ENCODE results near the gene MREG.

Gene MREG

GRCh38 chr2:215900203-215900611 is 113.1 kb downstream of the MREG start:
- no peak for TF ChIP-seq EZH2phosphoT487 (IDR thresholded peaks at IDR 0.05; ENCODE audit: borderline replicate concordance, low read length)
- TF ChIP-seq CTCF (IDR thresholded peaks at IDR 0.05; ENCODE audit: low read depth, low read length, poor library complexity, severe bottlenecking), result no peak
- Histone ChIP-seq H3K4me1 (ENCODE audit: control insufficient read depth, low read length) (no peaks in the 10 kb centered on the region), H3K36me3 (ENCODE audit: control insufficient read depth, low read length) (no peaks in the 10 kb centered on the region), H3K79me2 (ENCODE audit: control insufficient read depth, low read length) (no peaks in the 10 kb centered on the region), H4K20me1 (ENCODE audit: control insufficient read depth, insufficient read depth, low read depth, low read length) (no peaks in the 10 kb centered on the region), H3K9me3 (ENCODE audit: control insufficient read depth, insufficient read depth, low read length) (no peaks in the 10 kb centered on the region), H3K4me2 (ENCODE audit: low read length) (no peak overlapping the region), H3K4me3 (ENCODE audit: low read length) (no peak overlapping the region), H3K27ac (ENCODE audit: low read depth, low read length) (no peak overlapping the region), H3K9me2 (replicated peaks; ENCODE audit: control insufficient read depth, low read length) (no peaks in the 10 kb centered on the region), H3K27me3 (ENCODE audit: control insufficient read depth, low read length) (peaks cover 3% of the 10 kb centered on the region; the same call in 1 of the 2 replicates), H3F3A (ENCODE audit: control insufficient read depth, insufficient read depth) (no peaks in the 10 kb centered on the region)

GRCh38 chr2:215899141-215900074 is 113.9 kb downstream of the MREG start:
- no peak overlapping the region for H3K27ac ChIP-seq (ENCODE audit: low read depth, low read length)
- H3K4me2 ChIP-seq (ENCODE audit: low read length), result no peak overlapping the region
- no peaks in the 10 kb centered on the region for H3K36me3 ChIP-seq (ENCODE audit: control insufficient read depth, low read length)
- H4K20me1 ChIP-seq (ENCODE audit: control insufficient read depth, insufficient read depth, low read depth, low read length), result no peaks in the 10 kb centered on the region
- peaks cover 3% of the 10 kb centered on the region; the same call in 1 of the 2 replicates for H3K27me3 ChIP-seq (ENCODE audit: control insufficient read depth, low read length)
- no peaks in the 10 kb centered on the region for H3K79me2 ChIP-seq (ENCODE audit: control insufficient read depth, low read length)
- TF ChIP-seq CTCF (IDR thresholded peaks at IDR 0.05; ENCODE audit: low read depth, low read length, poor library complexity, severe bottlenecking), result no peak
- no peak for TF ChIP-seq EZH2phosphoT487 (IDR thresholded peaks at IDR 0.05; ENCODE audit: borderline replicate concordance, low read length)
- no peaks in the 10 kb centered on the region for H3K4me1 ChIP-seq (ENCODE audit: control insufficient read depth, low read length)
- H3K9me3 ChIP-seq (ENCODE audit: control insufficient read depth, insufficient read depth, low read length), result no peaks in the 10 kb centered on the region
- no peaks in the 10 kb centered on the region for H3K9me2 ChIP-seq (replicated peaks; ENCODE audit: control insufficient read depth, low read length)
- H3K4me3 ChIP-seq (ENCODE audit: low read length), result no peak overlapping the region
- H3F3A ChIP-seq (ENCODE audit: control insufficient read depth, insufficient read depth), result no peaks in the 10 kb centered on the region

- H3K36me3 ChIP-seq (ENCODE audit: control insufficient read depth, low read length), result no peaks in the 10 kb centered on the region
- H3K79me2 ChIP-seq (ENCODE audit: control insufficient read depth, low read length), result no peaks in the 10 kb centered on the region
- H3K9me3 ChIP-seq (ENCODE audit: control insufficient read depth, insufficient read depth, low read length), result no peaks in the 10 kb centered on the region
- no peaks in the 10 kb centered on the region for H3K4me1 ChIP-seq (ENCODE audit: control insufficient read depth, low read length)
- no peak overlapping the region for H3K4me2 ChIP-seq (ENCODE audit: low read length)
- no peaks in the 10 kb centered on the region for H4K20me1 ChIP-seq (ENCODE audit: control insufficient read depth, insufficient read depth, low read depth, low read length)
- H3K9me2 ChIP-seq (replicated peaks; ENCODE audit: control insufficient read depth, low read length), result no peaks in the 10 kb centered on the region
- H3K27me3 ChIP-seq (ENCODE audit: control insufficient read depth, low read length), result peaks cover 3% of the 10 kb centered on the region; the same call in 1 of the 2 replicates
- H3K4me3 ChIP-seq (ENCODE audit: low read length), result no peak overlapping the region
- H3K27ac ChIP-seq (ENCODE audit: low read depth, low read length), result no peak overlapping the region
- TF ChIP-seq EZH2phosphoT487 (IDR thresholded peaks at IDR 0.05; ENCODE audit: borderline replicate concordance, low read length), result no peak
- no peak for TF ChIP-seq CTCF (IDR thresholded peaks at IDR 0.05; ENCODE audit: low read depth, low read length, poor library complexity, severe bottlenecking)
- H3F3A ChIP-seq (ENCODE audit: control insufficient read depth, insufficient read depth), result no peaks in the 10 kb centered on the region
Measured at GRCh38 chr2:215898363-215898762, 115.0 kb downstream of the MREG start.
